Smooth muscle cell (in vitro differentiated cells): ENCODE results near the gene THPO. TPM values are rescaled to one million over a fixed set of nuclear protein-coding genes. Genes with fewer than 3 reads are reported as not detected.
A peak's percentile ranks its signal among the peaks of the same experiment; 100 is the strongest.

Experiments
- DNase-seq: peaks from one replicate; lab custom pipeline; 2025; ENCODE audit not compliant: unreplicated experiment; lab: John Stamatoyannopoulos, UW
- H2AFZ ChIP-seq: fragments of 200-600 bp; sonication (generic); 2 replicates; pipeline ENCODE4 v1.6.0; 2016; ENCODE audit warnings: antibody characterized with exemption, low read depth, mild to moderate bottlenecking
- H3F3A ChIP-seq: fragments of 200-600 bp; sonication (generic); 2 replicates; pipeline ENCODE4 v1.6.0; 2017; ENCODE audit warnings: antibody characterized with exemption, low read depth
- H3K27ac ChIP-seq: fragments of 200-600 bp; sonication (generic); 2 replicates; pipeline ENCODE4 v1.5.1; 2016; ENCODE audit warnings: low read depth, mild to moderate bottlenecking
- H3K27me3 ChIP-seq: fragments of 200-600 bp; sonication (generic); 2 replicates; pipeline ENCODE4 v1.6.1; 2016; ENCODE audit warnings: low read depth, mild to moderate bottlenecking
- H3K36me3 ChIP-seq: fragments of 200-600 bp; sonication (generic); 2 replicates; pipeline ENCODE4 v1.5.1; 2016; ENCODE audit warnings: low read depth
- H3K4me1 ChIP-seq: fragments of 200-600 bp; sonication (generic); 2 replicates; pipeline ENCODE4 v1.5.1; 2016; ENCODE audit warnings: low read depth
- H3K4me2 ChIP-seq: fragments of 200-600 bp; sonication (generic); 2 replicates; pipeline ENCODE4 v1.6.0; 2016; ENCODE audit warnings: mild to moderate bottlenecking
- H3K4me3 ChIP-seq: fragments of 200-600 bp; sonication (generic); 2 replicates; pipeline ENCODE4 v1.5.1; 2016; ENCODE audit warnings: mild to moderate bottlenecking
- H3K79me2 ChIP-seq: fragments of 200-600 bp; sonication (generic); 2 replicates; pipeline ENCODE4 v1.6.0; 2016; ENCODE audit warnings: low read depth, mild to moderate bottlenecking
- H3K9ac ChIP-seq: fragments of 200-600 bp; sonication (generic); 2 replicates; pipeline ENCODE4 v1.6.0; 2016; ENCODE audit warnings: low read depth
- H3K9me3 ChIP-seq: fragments of 200-600 bp; sonication (generic); replicated peaks from 2 replicates; pipeline ENCODE4 v1.5.1; 2016; ENCODE audit warnings: low read depth
- H4K20me1 ChIP-seq: fragments of 200-600 bp; sonication (generic); 2 replicates; pipeline ENCODE4 v1.6.0; 2016; ENCODE audit warnings: low read depth
- CTCF ChIP-seq: fragments of 200-600 bp; sonication (generic); IDR thresholded peaks from 2 replicates; pipeline ENCODE4 v1.5.1; 2017; ENCODE audit warnings: borderline replicate concordance, mild to moderate bottlenecking, antibody characterized with exemption; ENCODE audit not compliant: insufficient read depth, poor library complexity, severe bottlenecking
- WGBS: methylation state at CpG from one replicate; pipeline ENCODE4 v1.1.7; 2016; ENCODE audit warnings: low lambda C conversion rate; 5-methylcytosine and 5-hydroxymethylcytosine counted together
- polyA plus RNA-seq: library from polyadenylated mRNA; unstranded; fragments of >200 nt; fragmentation: Nextera tagmentation; extraction: Ambion mirVana; gene quantifications from 2 replicates; pipeline ENCODE4 v1.2.1, GENCODE V29; 2016
- total RNA-seq: library from RNA; depleted of rRNA; stranded (reverse); fragments of >200 nt; gene quantifications from 2 replicates; pipeline ENCODE4 v1.2.3, GENCODE V29; 2014

The THPO gene
- total and polyA plus RNA-seq, 2 experiments from 2014 or later: 0.45 TPM; not detected in 1

GRCh38 chr3:184373422-184373821 is 4.6 kb downstream of the THPO start:
- Histone ChIP-seq H3K36me3 (no peaks in the 10 kb centered on the region), H2AFZ (no peak overlapping the region), H3K9me3 (no peaks in the 10 kb centered on the region), H3K4me3 (no peak overlapping the region), H3K4me1 (peaks cover 8% of the 10 kb centered on the region), H3K4me2 (no peak overlapping the region), H3F3A (peaks cover 6% of the 10 kb centered on the region), H3K27me3 (no peaks in the 10 kb centered on the region), H3K9ac (no peak overlapping the region), H4K20me1 (no peaks in the 10 kb centered on the region), H3K79me2 (no peaks in the 10 kb centered on the region), H3K27ac (no peak overlapping the region)
- DNase-seq: no peak
- WGBS: 81% methylated on average over 6 of the region's 6 CpGs
- no peak for TF ChIP-seq CTCF

GRCh38 chr3:184372911-184373310 is 5.1 kb downstream of the THPO start:
- no peak overlapping the region for H2AFZ ChIP-seq
- H4K20me1 ChIP-seq: peaks cover under 1% of the 10 kb centered on the region
- DNase-seq: no peak
- peaks cover 5% of the 10 kb centered on the region for H3K4me1 ChIP-seq
- H3K27ac ChIP-seq: no peak overlapping the region
- no peak overlapping the region for H3K4me2 ChIP-seq
- no peak overlapping the region for H3K9ac ChIP-seq
- peaks cover 6% of the 10 kb centered on the region for H3F3A ChIP-seq
- H3K4me3 ChIP-seq: no peak overlapping the region
- H3K79me2 ChIP-seq: no peaks in the 10 kb centered on the region
- no peaks in the 10 kb centered on the region for H3K9me3 ChIP-seq
- 88% methylated on average over 5 of the region's 5 CpGs for WGBS
- H3K27me3 ChIP-seq: no peaks in the 10 kb centered on the region
- no peak for TF ChIP-seq CTCF
- no peaks in the 10 kb centered on the region for H3K36me3 ChIP-seq

- Histone ChIP-seq H3K9ac (no peak overlapping the region), H3K27ac (no peak overlapping the region), H3F3A (peaks cover 6% of the 10 kb centered on the region), H3K27me3 (no peaks in the 10 kb centered on the region), H2AFZ (no peak overlapping the region), H3K4me2 (no peak overlapping the region), H4K20me1 (peaks cover 3% of the 10 kb centered on the region), H3K79me2 (no peaks in the 10 kb centered on the region), H3K4me1 (no peaks in the 10 kb centered on the region), H3K9me3 (no peaks in the 10 kb centered on the region), H3K36me3 (no peaks in the 10 kb centered on the region), H3K4me3 (no peak overlapping the region)
- WGBS: 77% methylated on average over 8 of the region's 8 CpGs
- DNase-seq: no peak
- TF ChIP-seq CTCF: no peak
Measured at GRCh38 chr3:184372296-184372821, 5.6 kb downstream of the THPO start.

GRCh38 chr3:184371570-184372018 is 6.4 kb downstream of the THPO start:
- no peaks in the 10 kb centered on the region for H3K27me3 ChIP-seq
- peak; percentile 95 for TF ChIP-seq CTCF
- H3F3A ChIP-seq: peaks cover 6% of the 10 kb centered on the region

More at GRCh38 chr3:184371570-184372018, 6.4 kb downstream of the THPO start:
- H3K36me3 ChIP-seq: peaks cover 3% of the 10 kb centered on the region
- no peaks in the 10 kb centered on the region for H3K4me1 ChIP-seq
- no peak overlapping the region for H3K4me2 ChIP-seq
- H3K27ac ChIP-seq: no peak overlapping the region
- H3K9ac ChIP-seq: no peak overlapping the region
- H3K4me3 ChIP-seq: no peak overlapping the region
- H3K9me3 ChIP-seq: no peaks in the 10 kb centered on the region
- H2AFZ ChIP-seq: no peak overlapping the region
- 54% methylated on average over 5 of the region's 5 CpGs for WGBS
- peaks cover 3% of the 10 kb centered on the region for H4K20me1 ChIP-seq
- H3K79me2 ChIP-seq: no peaks in the 10 kb centered on the region
- DNase-seq: peak; percentile 14
